HG03342 (cell line): ENCODE data around the gene ACSL3.
"Not testable (repeated sequence)": the region's sequence is repeated elsewhere in the genome, so short reads cannot be mapped to it uniquely, and the experiment has no call there.

Source experiments
- ATAC-seq: cut with Tn5 transposase; IDR thresholded peaks from one replicate; pipeline ENCODE4 v1.9.1; 2021; ENCODE audit warnings: mild to moderate bottlenecking, moderate library complexity; ENCODE audit not compliant: unreplicated experiment

ACSL3 gene

GRCh38 chr2:222851956-222852617 lies 8.7 kb upstream of the ACSL3 start:
- ATAC-seq = no peak

- ATAC-seq = no peak
Observed at GRCh38 chr2:222854773-222855700, 5.8 kb upstream of the ACSL3 start.

DNA sequence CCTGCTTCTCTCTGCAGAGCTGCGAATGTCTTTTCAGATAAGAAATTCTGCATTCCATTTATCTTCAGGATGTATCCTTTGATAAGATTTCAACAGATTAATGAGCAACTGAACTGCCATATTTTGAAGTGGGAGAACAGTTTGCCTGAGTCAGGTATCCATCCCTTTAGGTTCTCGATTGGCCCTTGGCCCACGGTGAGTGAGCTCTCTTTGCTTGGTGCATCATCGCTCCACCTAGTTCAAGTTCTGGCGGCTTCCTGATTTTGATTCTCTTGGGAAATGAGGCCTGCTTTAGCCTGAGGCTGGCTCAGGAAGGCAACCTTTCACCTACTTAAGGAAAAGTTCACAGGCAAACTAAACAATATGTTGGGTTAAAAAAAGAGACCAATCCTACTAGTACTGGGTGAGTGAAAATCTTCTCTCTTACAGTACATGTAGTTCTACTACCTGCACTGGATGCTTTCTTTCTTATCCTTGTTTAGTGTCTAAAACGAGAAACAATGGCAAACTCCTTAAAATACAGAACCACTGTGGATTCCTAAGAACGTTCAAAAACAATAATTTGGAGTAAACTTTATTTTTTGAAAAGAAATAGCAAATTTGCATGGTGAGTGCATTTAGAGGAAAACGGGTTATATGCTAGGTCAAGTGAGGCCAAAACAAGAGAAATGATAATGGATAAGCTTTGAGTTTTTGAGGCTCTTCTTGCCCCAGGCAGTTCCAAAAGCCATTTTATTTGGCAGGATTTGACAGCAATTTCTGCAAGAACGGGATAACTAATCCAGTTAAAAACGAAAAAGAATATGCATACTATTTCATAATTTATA lies 837 bp upstream of the ACSL3 start:
- ATAC-seq = no peak

DNA sequence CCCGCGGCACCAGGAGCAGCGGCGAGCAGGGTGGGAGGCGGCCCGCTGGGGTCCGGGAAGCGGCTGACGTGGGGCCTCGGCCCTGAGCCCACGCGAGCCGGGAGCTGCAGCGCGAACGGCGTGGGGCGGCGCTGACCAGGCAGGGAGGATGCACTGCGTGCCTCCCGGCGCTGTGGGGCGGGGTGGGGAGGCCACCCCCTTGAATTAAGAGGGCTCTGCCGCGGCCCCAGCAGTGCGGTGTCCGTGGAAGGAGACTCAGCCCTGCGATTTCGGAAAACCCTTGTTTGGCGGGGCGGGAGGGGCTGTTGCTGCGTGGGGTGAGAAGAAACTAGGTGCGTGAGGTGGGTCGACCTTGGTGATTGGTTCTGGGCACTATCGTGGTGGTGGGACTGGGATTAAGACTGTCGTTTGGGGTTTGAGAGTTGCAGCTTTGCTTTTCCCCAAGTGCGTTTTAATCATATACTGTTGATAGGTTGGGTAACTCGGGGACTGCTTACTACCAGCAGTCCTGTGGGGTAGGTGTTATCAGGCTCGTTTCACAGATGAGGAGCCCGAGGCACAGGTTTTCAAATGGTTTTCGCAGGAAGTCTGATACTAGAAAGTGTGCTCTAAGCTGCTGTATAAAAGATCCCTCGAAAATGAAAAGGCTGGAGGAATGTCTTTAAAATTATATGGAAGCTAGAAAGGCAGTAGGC lies 722 bp downstream of the ACSL3 start:
- ATAC-seq = peak; percentile 27

DNA sequence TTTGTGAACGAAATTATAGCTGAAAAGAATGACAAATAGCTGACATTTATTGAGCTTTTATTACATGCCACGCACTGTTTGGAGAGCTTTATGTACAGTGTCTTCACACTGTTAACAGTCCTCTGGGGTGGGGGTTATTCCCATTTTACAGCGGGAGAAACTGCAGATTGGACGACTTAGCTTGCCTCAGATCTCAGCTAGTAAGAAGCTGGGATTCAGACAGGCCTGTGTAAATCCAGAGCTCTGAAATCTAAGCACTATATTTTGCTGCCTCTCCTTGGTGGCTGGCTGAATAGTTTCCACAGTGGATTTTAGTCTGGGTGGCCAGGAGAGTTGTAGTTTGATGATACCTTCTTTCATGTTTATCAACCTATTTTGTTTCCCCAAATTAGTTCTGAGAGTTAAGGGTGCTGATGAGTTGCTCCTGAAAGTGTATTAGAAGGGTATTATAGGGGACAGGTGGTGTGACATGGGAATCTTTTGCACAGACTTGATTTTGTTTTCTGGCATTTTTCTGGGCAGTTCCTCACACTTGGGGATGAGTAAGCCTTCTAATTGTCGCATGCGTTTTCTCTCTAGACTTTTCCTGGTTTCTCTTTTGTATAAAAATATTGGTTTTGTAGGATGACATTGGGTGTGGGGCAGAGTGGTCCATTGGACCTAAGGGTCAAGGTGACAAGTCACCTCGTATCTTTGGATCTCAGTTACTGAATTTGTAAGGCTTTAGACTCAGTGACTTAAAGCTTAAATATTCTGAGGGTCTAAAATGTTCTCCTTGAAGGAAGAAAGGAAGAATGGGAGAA lies 1.5 kb downstream of the ACSL3 start:
- ATAC-seq = no peak

- no peak for ATAC-seq
Observed at GRCh38 chr2:222862909-222863544, 2.2 kb downstream of the ACSL3 start.

- no peak for ATAC-seq
Observed at GRCh38 chr2:222864296-222864695, 3.5 kb downstream of the ACSL3 start.

DNA sequence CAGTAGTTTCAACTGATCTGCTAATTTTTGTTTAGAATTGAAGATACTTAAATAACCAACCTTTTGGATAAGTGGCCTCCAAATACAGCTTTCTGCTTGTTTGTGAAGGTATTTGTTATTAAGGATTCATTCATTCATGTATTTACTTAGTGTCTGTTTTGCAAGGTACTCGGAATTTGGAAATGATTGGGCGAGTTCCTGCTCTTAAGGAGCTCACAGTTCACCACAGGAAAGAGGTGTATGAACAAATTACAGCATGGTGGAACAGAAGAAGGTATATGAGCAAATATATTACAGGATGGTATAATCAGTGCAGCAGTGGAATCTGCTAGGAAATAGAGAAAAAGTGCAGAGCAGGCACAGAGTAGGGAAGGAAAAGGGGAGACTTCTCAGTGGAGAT lies 4.5 kb downstream of the ACSL3 start:
- no peak for ATAC-seq

DNA sequence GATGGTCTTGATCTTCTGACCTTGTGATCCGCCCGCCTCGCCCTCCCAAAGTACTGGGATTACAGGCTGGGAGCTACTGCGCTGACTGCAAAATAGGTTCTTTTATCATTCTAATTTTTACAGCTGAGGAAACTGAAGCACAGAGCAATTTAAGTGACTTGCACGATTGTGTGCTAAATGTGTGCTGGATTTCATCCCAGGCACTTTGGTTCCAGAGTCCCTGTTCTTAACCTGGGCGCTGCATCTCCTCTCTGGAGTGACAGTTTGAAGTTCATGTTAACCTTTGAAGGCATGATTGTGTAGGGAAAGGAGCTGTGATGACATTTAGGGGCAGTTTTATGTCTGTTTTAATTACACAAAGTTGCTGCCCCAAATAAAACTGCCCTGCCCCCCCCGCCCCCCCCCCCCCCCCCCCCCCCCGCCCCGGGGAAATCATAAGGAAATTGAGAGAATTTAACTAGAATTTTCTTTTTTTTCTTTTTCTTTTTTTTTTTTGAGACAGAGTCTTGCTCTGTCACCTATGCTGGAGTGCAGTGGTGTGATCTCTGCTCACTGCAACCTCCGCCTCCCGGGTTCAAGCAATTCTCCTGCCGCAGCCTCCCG lies 5.6 kb downstream of the ACSL3 start:
- no peak for ATAC-seq

DNA sequence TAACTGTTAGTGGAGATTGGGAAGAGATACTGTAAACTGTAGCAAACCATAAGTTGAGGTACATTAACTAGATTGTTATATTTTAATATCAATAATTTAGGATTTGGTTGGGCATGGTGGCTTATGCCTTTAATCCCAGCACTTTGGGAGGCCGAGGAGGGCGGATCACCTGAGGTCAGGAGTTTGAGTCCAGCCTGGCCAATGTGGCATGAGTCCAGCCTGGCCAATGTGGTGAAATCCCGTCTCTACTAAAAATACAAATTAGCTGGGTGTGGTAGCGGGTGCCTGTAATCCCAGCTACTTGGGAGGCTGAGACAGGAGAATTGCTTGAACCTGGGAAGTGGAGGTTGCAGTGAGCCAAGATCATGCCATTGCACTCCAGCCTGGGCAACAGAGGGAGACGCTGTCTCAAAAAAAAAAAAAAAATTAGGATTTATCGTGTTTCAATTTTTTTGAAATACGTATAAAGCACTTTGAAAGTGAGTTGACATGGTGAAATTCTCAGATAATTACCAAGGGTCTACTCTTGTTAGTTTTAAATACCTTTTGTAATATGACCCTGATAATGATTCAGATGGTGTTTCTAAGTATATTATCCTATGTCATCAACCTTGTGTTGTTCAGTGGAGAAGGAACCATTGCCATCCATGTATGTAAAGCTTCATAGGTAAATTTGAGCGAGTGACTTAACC lies 7.9 kb downstream of the ACSL3 start:
- ATAC-seq = not testable (repeated sequence)

- ATAC-seq = no peak
Observed at GRCh38 chr2:222869252-222869560, 8.4 kb downstream of the ACSL3 start.

- ATAC-seq = no peak
Observed at GRCh38 chr2:222871291-222871690, 10.5 kb downstream of the ACSL3 start.

- ATAC-seq = no peak
Observed at GRCh38 chr2:222872551-222872950, 11.7 kb downstream of the ACSL3 start.

- ATAC-seq = no peak
Observed at GRCh38 chr2:222875482-222875881, 14.6 kb downstream of the ACSL3 start.

DNA sequence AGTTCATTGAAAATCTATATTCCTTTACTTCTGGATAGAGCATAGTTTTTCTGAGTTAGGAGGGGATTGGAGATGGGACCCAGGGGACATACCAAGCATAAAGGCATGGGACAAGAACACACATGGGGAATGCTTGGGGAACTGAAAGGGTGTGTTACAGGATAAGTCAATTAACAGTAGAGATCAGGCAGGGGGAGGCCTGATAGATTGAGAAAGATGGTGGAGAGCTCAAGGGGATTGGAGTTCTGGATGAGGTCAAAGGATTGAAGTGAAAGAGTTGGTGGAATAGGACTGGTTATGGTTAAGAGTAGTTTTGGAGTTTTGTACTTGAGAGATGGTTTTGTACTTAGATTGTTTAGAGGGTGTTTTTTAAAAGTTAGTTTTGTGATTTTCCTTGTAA lies 16.1 kb downstream of the ACSL3 start:
- ATAC-seq = no peak

- no peak for ATAC-seq
Observed at GRCh38 chr2:222877556-222878300, 16.9 kb downstream of the ACSL3 start.

DNA sequence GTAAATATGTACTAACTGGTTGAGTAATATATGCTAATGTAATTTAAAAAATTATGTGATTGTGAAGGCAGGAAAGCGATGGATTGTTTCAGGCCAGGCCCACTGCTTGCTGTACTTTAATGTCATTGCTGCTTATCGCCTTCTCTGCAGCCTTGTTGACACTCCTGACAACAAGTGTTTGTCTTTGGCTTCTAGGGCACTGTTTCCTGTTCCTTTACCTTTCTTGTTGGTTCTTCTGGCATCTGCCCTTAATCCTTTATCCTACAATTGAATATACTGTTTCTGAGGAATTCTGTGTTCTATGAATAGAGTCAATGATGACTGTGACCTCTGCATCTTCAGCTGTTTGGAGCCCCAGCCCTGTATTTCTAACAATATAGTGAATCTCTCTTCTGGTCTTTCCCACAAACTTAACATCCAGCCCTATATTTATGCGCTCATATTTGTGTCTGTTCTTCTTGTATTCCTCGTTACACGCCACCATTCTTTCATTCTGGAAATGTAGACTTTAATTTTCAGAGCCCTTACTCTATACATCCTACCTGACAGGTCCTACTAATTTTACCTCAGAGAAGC lies 17.6 kb downstream of the ACSL3 start:
- no peak for ATAC-seq
